Lung (tissue), 12 donors: Measurements from ENCODE around the gene GC. TPM values are rescaled to one million over a fixed set of nuclear protein-coding genes. Genes with fewer than 3 reads are reported as not detected.
"Not testable (repeated sequence)": the region's sequence is repeated elsewhere in the genome, so short reads cannot be mapped to it uniquely, and the experiment has no call there.

Experiments
- ATAC-seq: fragments of 200-7000 bp; cut with Tn5 transposase; one replicate; pipeline ENCODE4 v1.9.1; 2020; ENCODE audit warnings: moderate number of reproducible peaks; ENCODE audit not compliant: insufficient read depth, low FRiP score
- DNase-seq, 3 donors: peaks; one replicate each; pipeline ENCODE4 v3.0.0-alpha.2; 2013 to 2017
- H3K27ac ChIP-seq, 2 donors: one replicate each; pipeline ENCODE4 v1.5.1; 2013; ENCODE audit warnings: mild to moderate bottlenecking in 2 of 2, moderate library complexity in 2 of 2, control low read depth in 1 of 2, inconsistent platforms in 1 of 2, low read depth in 1 of 2, low read length in 1 of 2
- H3K27me3 ChIP-seq, 3 donors: one replicate each; pipeline ENCODE4 v1.5.1; 2013; ENCODE audit warnings: low read length in 2 of 3; ENCODE audit not compliant: control insufficient read depth in 3 of 3, insufficient read depth in 3 of 3
- H3K36me3 ChIP-seq, 4 donors: one replicate each; pipeline ENCODE4 v1.5.1; 2013; ENCODE audit warnings: low read length in 4 of 4, mild to moderate bottlenecking in 1 of 4, moderate library complexity in 1 of 4; ENCODE audit not compliant: control insufficient read depth in 4 of 4, insufficient read depth in 4 of 4
- H3K4me1 ChIP-seq, 5 donors: one replicate each; pipeline ENCODE4 v1.5.1; 2013; ENCODE audit warnings: low read length in 5 of 5, mild to moderate bottlenecking in 2 of 5, moderate library complexity in 1 of 5; ENCODE audit not compliant: control insufficient read depth in 5 of 5, insufficient read depth in 5 of 5
- H3K4me3 ChIP-seq: one replicate; pipeline ENCODE4 v1.5.1; 2013; ENCODE audit warnings: mild to moderate bottlenecking, control low read depth, moderate library complexity
- H3K9ac ChIP-seq, 2 donors: one replicate each; pipeline ENCODE4 v1.5.1; 2013; ENCODE audit warnings: low read length in 2 of 2, control low read depth in 1 of 2; ENCODE audit not compliant: insufficient read depth in 1 of 2
- H3K9me3 ChIP-seq, 4 donors: one replicate each; pipeline ENCODE4 v1.5.1; 2013; ENCODE audit warnings: low read length in 3 of 4, mild to moderate bottlenecking in 1 of 4, moderate library complexity in 1 of 4; ENCODE audit not compliant: control insufficient read depth in 4 of 4, insufficient read depth in 3 of 4
- CTCF ChIP-seq: IDR thresholded peaks from 2 replicates; pipeline ENCODE4 v1.5.1; 2012; ENCODE audit warnings: mild to moderate bottlenecking; ENCODE audit errors: control extremely low read depth, extremely low read depth
- WGBS, 2 donors: extraction: QIAGEN DNeasy Blood & Tissue Kit; methylation state at CpG; one replicate each; pipeline ENCODE4 v1.1.7; 2013; 5-methylcytosine and 5-hydroxymethylcytosine counted together
- polyA plus RNA-seq, 2 donors: library from polyadenylated mRNA; stranded (reverse); fragments of 200-250 nt; gene quantifications; one replicate each; pipeline ENCODE4 v1.2.1, GENCODE V29; 2013
- total RNA-seq, 2 donors: library from RNA; depleted of rRNA in 1 of 2; stranded (reverse); fragments of >200 nt in 1 of 2; gene quantifications; one replicate each; pipeline ENCODE4 v1.2.1, GENCODE V29; 2014 to 2021
- donor health status: control.
- donor health status: control.
- donor health status: Bipolar disorder and iron deficiency.
- donor health status: healthy.
- donor health status: DM: yes; HTN: yes; CAD: no.

Gene GC
- total and polyA plus RNA-seq, 4 donors, result 0.08 to 2.1 TPM; not detected in 2

GRCh38 chr4:71752383-71753042, 31.4 kb downstream of the GC start:
- WGBS, 2 donors, result 71 to 87% methylated on average over 5 of the region's 5 CpGs
- Histone ChIP-seq H3K4me1 (no peaks in the 10 kb centered on the region), H3K4me3 (no peak overlapping the region), H3K9me3 (no peaks in the 10 kb centered on the region), H3K27ac (no peak overlapping the region), H3K27me3 (no peaks in the 10 kb centered on the region), H3K36me3 (no peaks in the 10 kb centered on the region), H3K9ac (no peak overlapping the region)
- no peak for ATAC-seq
- DNase-seq, result no peak
- no peak for TF ChIP-seq CTCF

GRCh38 chr4:71749008-71749594, 34.8 kb downstream of the GC start:
- no peak overlapping the region for H3K27ac ChIP-seq
- no peaks in the 10 kb centered on the region for H3K9me3 ChIP-seq
- no peaks in the 10 kb centered on the region for H3K27me3 ChIP-seq
- H3K4me3 ChIP-seq, result no peak overlapping the region
- no peaks in the 10 kb centered on the region for H3K4me1 ChIP-seq
- 85 to 90% methylated on average over 4 of the region's 4 CpGs for WGBS, 2 donors
- H3K36me3 ChIP-seq, result no peaks in the 10 kb centered on the region
- ATAC-seq (no peak), DNase-seq (no peak)
- H3K9ac ChIP-seq, result no peak overlapping the region
- no peak for TF ChIP-seq CTCF

- WGBS, 2 donors, result 87 to 90% methylated on average over 3 of the region's 3 CpGs
- H3K27me3 ChIP-seq, result no peaks in the 10 kb centered on the region
- H3K4me3 ChIP-seq, result no peak overlapping the region
- no peak overlapping the region for H3K9ac ChIP-seq
- H3K36me3 ChIP-seq, result no peaks in the 10 kb centered on the region
- no peak for TF ChIP-seq CTCF
- H3K4me1 ChIP-seq, result no peaks in the 10 kb centered on the region
- H3K27ac ChIP-seq, result no peak overlapping the region
- H3K9me3 ChIP-seq, result no peaks in the 10 kb centered on the region
- DNase-seq (no peak), ATAC-seq (no peak)
Observed at GRCh38 chr4:71746379-71746778, 37.5 kb downstream of the GC start.

GRCh38 chr4:71738782-71739181, 45.1 kb downstream of the GC start:
- 89 to 96% methylated on average over 2 of the region's 2 CpGs for WGBS, 2 donors
- H3K4me3 ChIP-seq, H3K9me3 ChIP-seq, ATAC-seq, H3K4me1 ChIP-seq, H3K27ac ChIP-seq, H3K27me3 ChIP-seq, H3K36me3 ChIP-seq, H3K9ac ChIP-seq, DNase-seq: not testable (repeated sequence)
